Cardiac septum (tissue), 1 donor: Measurements from ENCODE around the gene C2CD4B. TPM values are rescaled to one million over a fixed set of nuclear protein-coding genes. Genes with fewer than 3 reads are reported as not detected.
A peak's percentile ranks its signal among the peaks of the same experiment; 100 is the strongest.

Source experiments
- DNase-seq: peaks from one replicate; pipeline ENCODE4 v3.0.0-alpha.2; 2020; ENCODE audit warnings: low spot score
- intact Hi-C: fragments of 100-400 bp; cut with DNase I; formaldehyde crosslinking; loops from one replicate; pipeline ENCODE4 v1.14.0; 2022
- long read RNA-seq: library from polyadenylated mRNA; unstranded; transcript quantifications from one replicate; pipeline ENCODE4 v2.0.0, GENCODE V29; 2021
- total RNA-seq: library from RNA; stranded (reverse); fragmentation: NEBNext Ultra II Directional; extraction: Animal tissue kit (Norgen Biotek cat#: 25700); gene quantifications from one replicate; pipeline ENCODE4 v1.2.1, GENCODE V29; 2021
- donor health status: DM: no; HTN: no; CAD: no.

The C2CD4B gene
- total RNA-seq = 1.7 TPM
- long read RNA-seq, transcript C2CD4B-201 (2 exons, 1,579 nt) = major isoform, 6 of 9 reads
- long read RNA-seq, partial matches to known transcripts = 0 of 9 reads
- long read RNA-seq, other reads (novel, unspliced or antisense) = 3 of 9 reads

DNA sequence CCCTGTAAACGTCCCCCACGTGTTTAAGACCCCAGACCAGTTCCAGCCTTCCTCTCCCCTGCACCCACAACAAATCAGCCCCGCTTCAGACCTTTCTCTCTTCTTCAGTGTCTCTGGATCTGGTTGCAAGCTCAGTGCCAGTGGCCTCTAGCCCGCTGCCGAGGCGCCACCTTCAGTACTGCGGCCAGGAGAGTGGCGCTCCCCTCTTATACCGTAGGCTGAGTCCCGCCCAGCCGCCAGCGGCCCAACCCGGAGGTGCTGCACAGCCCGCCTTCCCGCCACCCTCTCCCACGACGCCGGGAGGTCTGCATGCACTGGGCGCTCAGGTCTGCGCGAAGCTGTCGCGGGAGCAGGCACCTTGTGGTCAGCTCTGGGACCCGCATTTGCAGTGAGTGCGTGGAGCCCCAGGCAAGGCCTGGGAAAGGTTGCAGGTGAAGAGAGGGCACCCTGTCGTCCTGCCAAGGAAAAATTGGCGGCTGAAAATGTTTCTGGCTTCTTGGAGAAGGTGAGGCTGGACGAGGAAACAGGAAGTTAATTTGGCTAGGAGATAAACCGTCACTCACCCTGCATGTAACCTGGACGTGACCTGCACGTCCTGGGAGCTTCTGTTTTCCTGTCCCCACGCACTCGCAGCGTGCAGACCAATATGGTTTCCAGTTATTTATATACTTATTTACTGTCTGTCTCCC, at the start of gene C2CD4B:
C2CD4B (minus strand) TSS at position 182 of the 689 bp plus-strand sequence. CDS start 301 bp downstream, outside the sequence.
- peak; percentile 87 for DNase-seq
- intact Hi-C loops = loop anchor here (2.0 kb wide), 1 partner anchor 40 kb away; no protein-coding TSS in a partner anchor

- intact Hi-C loops = no loop called here
- DNase-seq = no peak
These were observed 47.7 kb upstream of the C2CD4B start for GRCh38 chr15:62212741-62213140.

- intact Hi-C loops = no loop called here
- no peak for DNase-seq
These were observed 46.3 kb upstream of the C2CD4B start for GRCh38 chr15:62211348-62211747.

DNA sequence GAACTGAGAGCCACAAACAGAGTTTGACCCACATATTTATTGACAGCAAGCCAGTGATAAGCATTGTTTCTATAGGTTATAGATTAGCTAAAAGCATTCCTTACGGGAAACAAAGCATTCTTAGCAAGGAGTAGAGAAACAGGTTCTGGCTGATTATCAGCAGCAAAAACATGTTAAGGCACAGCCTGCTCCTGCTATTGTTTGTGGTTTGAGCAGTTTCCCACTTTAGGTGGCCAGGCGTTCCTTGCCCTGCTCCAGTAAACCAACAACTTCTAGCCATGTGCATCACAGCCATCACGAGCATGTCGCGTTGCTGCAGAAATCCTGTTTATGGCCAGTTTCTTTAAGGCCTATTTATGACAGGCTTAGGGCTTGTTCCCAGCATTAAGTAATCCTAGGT, 44.7 kb upstream of the C2CD4B start:
- no peak for DNase-seq
- intact Hi-C loops = no loop called here

- intact Hi-C loops = no loop called here
- DNase-seq = no peak
These were observed 44.2 kb upstream of the C2CD4B start for GRCh38 chr15:62209322-62209721.

- intact Hi-C loops = no loop called here
- no peak for DNase-seq
These were observed 43.8 kb upstream of the C2CD4B start for GRCh38 chr15:62208884-62209283.

- intact Hi-C loops = no loop called here
- DNase-seq = no peak
These were observed 43.3 kb upstream of the C2CD4B start for GRCh38 chr15:62208367-62208766.

DNA sequence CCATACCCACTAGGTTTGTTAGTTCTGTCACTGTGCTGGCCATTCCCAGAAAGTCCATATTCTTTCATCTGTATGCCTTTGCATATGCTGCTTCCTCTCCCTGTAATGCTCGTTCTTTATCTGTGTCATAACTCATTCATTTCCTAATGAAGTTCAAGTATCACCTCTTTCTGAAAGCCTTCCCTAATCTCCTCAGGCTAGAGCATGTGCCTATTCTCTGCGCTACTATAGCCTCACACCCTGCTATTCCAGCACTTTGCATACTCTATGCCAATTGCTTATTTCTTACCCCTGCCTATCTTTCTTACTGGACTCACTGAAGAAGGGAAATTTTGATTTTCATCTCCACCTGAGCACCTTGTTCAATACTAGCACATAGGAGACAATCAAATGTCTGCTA, 25.6 kb upstream of the C2CD4B start:
- intact Hi-C loops = no loop called here
- no peak for DNase-seq

- intact Hi-C loops = no loop called here
- DNase-seq = no peak
These were observed 25.2 kb upstream of the C2CD4B start for GRCh38 chr15:62190274-62190673.

- intact Hi-C loops = no loop called here
- DNase-seq = no peak
These were observed 23.7 kb upstream of the C2CD4B start for GRCh38 chr15:62188744-62189143.

DNA sequence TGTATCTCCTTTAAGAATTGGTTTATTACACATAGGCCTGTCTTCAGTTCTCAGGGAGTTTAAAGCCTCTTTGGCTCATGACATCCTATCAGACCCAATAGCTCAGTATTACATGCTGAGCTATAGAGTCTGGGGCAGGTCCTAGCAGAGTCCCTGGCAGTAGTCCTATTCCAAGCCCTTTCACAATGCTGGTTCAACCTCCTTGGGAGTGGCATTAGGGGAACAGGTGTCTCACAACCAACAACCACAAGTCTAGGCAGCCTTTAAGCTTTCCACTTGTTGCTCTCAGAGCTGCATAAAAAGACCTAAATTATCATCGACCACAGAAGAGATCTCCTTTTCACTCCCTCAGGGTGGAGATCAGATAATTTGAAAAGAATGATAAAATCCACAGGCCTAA, 22.8 kb upstream of the C2CD4B start:
- no peak for DNase-seq

GRCh38 chr15:62187425-62187824, 22.3 kb upstream of the C2CD4B start:
- intact Hi-C loops = no loop called here
- no peak for DNase-seq

More for the DNA sequence above, 22.8 kb upstream of the C2CD4B start:
- intact Hi-C loops = no loop called here

DNA sequence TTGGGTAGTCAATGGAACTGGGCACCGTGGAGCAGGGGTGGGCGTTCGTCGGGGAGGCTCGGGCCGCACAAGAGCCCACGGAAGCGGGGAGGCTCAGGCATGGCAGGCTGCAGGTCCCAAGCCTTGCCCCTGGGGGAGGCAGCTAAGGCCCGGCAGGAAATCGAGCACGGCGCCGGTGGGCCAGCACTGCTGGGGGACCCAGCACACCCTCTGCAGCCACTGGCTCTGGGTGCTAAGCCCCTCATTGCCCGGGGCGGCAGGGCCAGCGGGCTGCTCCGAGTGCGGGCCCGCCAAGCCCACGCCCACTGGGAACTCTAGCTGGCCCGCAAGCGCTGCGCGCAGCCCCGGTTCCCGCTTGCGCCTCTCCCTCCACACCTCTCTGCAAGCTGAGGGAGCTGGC, 21.5 kb upstream of the C2CD4B start:
- DNase-seq = no peak
- intact Hi-C loops = no loop called here

- no peak for DNase-seq
- intact Hi-C loops = no loop called here
These were observed 18.0 kb upstream of the C2CD4B start for GRCh38 chr15:62183130-62183529.

GRCh38 chr15:62173215-62173614, 8.1 kb upstream of the C2CD4B start:
- no peak for DNase-seq
- intact Hi-C loops = no loop called here

DNA sequence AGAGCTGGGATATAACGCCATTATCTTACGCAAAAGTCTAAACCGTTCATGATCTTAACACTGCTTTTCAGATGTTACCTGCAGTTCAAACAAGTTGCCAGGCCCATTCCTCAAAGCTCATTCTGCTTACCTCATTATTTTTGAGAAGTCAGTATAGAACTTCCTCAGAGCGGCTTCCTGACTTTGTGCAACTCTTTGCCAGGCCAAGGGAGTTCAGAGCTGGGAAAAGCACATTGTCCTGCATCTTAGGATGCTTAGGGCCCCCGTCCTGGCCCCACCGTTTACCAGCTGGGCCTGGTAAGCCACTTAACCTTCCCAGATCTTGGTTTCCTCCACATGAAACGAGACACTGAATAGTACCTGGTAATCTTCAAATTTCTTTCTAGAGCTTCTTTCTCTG, 6.8 kb upstream of the C2CD4B start:
- intact Hi-C loops = no loop called here
- no peak for DNase-seq

DNA sequence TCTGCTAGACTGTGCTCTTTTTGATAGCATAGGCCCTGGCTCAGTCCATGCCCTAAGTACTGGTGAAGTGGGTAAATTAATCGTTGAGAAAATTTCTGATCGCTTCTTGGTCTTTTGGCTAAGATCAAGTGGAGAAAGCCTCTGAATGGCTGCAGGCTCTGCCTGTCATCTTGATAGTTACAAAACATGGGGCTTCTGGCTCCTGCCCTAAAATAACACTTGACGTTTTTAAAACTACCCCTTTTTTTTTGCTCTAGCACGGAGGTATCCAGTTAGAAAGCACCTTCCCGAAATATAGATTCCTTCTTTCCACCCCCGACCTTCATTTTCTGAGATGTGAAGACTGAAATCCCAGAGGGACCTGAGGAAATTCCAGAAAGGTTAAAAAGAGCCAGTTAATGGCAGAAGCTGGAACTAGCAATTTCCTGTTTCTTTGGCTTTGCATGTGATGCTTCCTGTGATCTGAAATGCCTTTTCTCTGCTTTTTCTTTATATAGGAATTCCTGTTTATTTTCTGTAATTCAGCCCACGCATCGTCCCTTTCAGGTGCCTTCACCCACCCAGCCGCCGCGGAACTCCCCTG, 799 bp upstream of the C2CD4B start:
- intact Hi-C loops = loop anchor here (2.0 kb wide), 1 partner anchor 41 kb away; no protein-coding TSS in a partner anchor
- no peak for DNase-seq

DNA sequence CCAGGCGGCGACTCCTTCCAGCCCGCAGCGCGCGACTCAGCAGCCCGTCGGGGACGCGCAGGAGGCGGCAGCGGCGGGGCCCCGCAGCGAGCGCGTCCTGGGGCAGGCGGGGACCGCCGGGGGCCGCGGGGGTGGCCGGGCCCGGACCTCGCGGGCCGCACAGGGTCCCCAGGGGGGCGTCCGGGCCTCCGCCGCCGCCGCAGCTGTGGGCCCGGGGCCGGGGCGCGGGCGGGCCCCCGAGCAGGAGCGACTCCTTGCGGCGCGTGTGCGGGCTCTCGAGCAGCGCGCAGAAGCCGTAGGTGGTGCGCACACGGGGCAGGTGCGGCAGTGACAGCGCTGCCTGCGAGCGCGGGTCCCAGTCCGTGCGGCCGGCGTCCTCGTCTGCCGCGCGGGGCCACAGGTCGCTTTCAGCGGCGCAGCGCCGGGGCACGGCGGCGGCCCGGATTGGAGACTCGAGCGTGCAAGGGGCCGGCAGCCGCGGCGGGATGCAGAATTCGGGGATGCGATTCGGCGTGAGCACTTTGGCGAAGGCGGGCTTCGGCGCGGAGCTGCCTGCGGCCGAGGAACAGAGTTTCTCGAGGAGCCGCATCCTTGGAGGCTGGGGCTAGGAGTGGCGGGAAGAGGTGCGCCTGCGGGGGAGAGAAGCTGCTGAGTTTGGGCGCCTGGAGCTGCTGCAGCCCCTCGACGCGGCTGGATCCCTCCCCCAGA, 535 bp downstream of the C2CD4B start:
- peak; percentile 76 for DNase-seq
- intact Hi-C loops = loop anchor here (2.0 kb wide), 1 partner anchor 40 kb away; no protein-coding TSS in a partner anchor

DNA sequence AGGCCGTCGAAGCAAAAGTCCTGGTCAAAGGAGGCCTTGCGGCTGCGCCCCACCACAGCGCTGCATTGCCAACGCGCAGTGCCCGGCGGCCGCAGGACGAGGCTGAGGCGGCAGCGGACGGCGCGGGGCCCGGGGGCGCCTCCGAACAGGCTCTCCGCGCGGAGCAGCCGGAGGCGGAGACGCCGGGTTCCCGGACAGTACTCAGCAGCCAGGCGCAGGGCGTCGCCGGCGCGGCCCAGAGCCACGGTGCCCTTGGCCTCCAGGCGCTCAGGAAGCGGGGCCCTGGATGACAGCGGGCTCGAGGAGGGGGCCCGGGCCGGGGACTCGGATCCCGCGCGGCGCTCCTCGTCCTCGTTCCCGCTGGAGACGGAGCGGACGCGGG, 1.1 kb downstream of the C2CD4B start:
- no peak for DNase-seq
- intact Hi-C loops = loop anchor here (2.0 kb wide), 1 partner anchor 39 kb away; no protein-coding TSS in a partner anchor

DNA sequence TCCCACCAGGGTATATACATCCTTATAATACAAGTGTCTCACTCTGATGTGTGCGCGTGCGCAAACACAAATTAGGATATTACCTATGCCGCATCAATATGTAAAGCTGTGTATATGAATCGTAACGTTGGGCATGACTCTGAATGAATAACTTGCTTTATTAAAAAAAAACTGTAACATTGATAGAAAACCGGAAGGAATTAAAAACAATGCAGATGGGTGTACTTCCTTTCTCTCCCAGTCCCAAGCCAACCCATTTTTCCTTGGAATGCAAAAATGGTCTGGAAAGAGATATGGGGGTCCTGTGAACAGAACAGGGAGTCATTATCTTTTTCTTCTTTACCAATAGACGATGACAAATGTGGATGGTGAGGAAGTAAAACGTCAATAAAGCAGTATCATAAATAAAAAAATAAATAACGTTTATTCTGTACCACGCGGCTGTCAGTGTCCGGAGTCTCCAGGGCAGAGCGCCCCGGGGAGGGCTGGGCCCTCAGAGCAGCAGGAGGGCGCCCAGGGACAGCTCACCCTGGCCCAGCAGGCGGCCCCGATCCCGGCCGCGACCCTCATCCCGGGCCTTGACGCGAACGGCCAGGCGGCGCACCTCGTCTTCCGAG, 1.6 kb downstream of the C2CD4B start:
- no peak for DNase-seq
- intact Hi-C loops = loop anchor here (2.0 kb wide), 2 partner anchors 39 to 45 kb away; no protein-coding TSS in a partner anchor
